OCI-LY3 (cell line): ENCODE data around the gene VWA2.

Experiments used
- H2AFZ ChIP-seq: fragments of 200-600, 300-600 bp; shearing (Covaris generic); 2 replicates; pipeline ENCODE4 v1.6.0; 2014; ENCODE audit warnings: antibody characterized with exemption, low read depth, low read length
- H3K27ac ChIP-seq: fragments of 200-600, 300-600 bp; sonication (generic); 2 replicates; pipeline ENCODE4 v1.5.1; 2014; ENCODE audit warnings: mild to moderate bottlenecking, low read length, moderate library complexity, mixed read lengths
- H3K27me3 ChIP-seq: fragments of 200-600, 300-600 bp; sonication (generic); 2 replicates; pipeline ENCODE4 v1.6.1; 2014; ENCODE audit warnings: low read depth, low read length, mixed read lengths
- H3K36me3 ChIP-seq: fragments of 200-600, 300-600 bp; sonication (generic); replicated peaks from 2 replicates; pipeline ENCODE3; 2014; ENCODE audit warnings: low read depth, low read length, mixed read lengths
- H3K4me1 ChIP-seq: fragments of 300-600, 200-600 bp; sonication (generic); 2 replicates; pipeline ENCODE4 v1.6.1; 2014; ENCODE audit warnings: low read length, mixed read lengths
- H3K4me2 ChIP-seq: fragments of 200-600, 300-600 bp; sonication (generic); 2 replicates; pipeline ENCODE4 v1.6.1; 2014; ENCODE audit warnings: low read length, mixed read lengths
- H3K4me3 ChIP-seq: fragments of 300-600, 200-600 bp; sonication (generic); 2 replicates; pipeline ENCODE4 v1.5.1; 2014; ENCODE audit warnings: antibody characterized with exemption, mild to moderate bottlenecking, low read length, moderate library complexity
- H3K79me2 ChIP-seq: fragments of 300-600, 200-600 bp; shearing (Covaris generic); 2 replicates; pipeline ENCODE4 v1.6.1; 2014; ENCODE audit warnings: mild to moderate bottlenecking, low read length, mixed read lengths
- H3K9ac ChIP-seq: fragments of 300-600, 200-600 bp; shearing (Covaris generic); 2 replicates; pipeline ENCODE4 v1.6.0; 2014; ENCODE audit warnings: mild to moderate bottlenecking, low read length, moderate library complexity
- H3K9me3 ChIP-seq: fragments of 200-600, 300-600 bp; shearing (Covaris generic); 2 replicates; pipeline ENCODE4 v1.6.1; 2014; ENCODE audit warnings: low read length, mixed read lengths; ENCODE audit not compliant: insufficient read depth
- H4K20me1 ChIP-seq: fragments of 200-600, 300-600 bp; sonication (generic); 2 replicates; pipeline ENCODE4 v1.6.1; 2016; ENCODE audit warnings: low read length, mixed read lengths; ENCODE audit not compliant: insufficient read depth
- CTCF ChIP-seq: fragments of 200-600, 300-600 bp; sonication (generic); IDR thresholded peaks from 2 replicates; pipeline ENCODE4 v1.5.1; 2014; ENCODE audit warnings: antibody characterized with exemption, low read length, low read depth
- EZH2phosphoT487 ChIP-seq: fragments of 200-600 bp; shearing (Covaris generic); IDR thresholded peaks from 2 replicates; pipeline ENCODE4 v1.6.1; 2018; ENCODE audit warnings: antibody characterized with exemption, mixed run types, low read depth

VWA2 gene

GRCh38 chr10:114309364-114309651 lies 70.3 kb downstream of the VWA2 start:
- no peaks in the 10 kb centered on the region for H4K20me1 ChIP-seq
- H2AFZ ChIP-seq = no peak overlapping the region
- no peaks in the 10 kb centered on the region for H3K9me3 ChIP-seq
- no peaks in the 10 kb centered on the region for H3K79me2 ChIP-seq
- no peak overlapping the region for H3K4me3 ChIP-seq
- no peak for TF ChIP-seq CTCF
- TF ChIP-seq EZH2phosphoT487 = no peak
- H3K4me2 ChIP-seq = no peak overlapping the region
- no peak overlapping the region for H3K27ac ChIP-seq
- H3K9ac ChIP-seq = no peak overlapping the region
- H3K36me3 ChIP-seq = no peaks in the 10 kb centered on the region
- no peaks in the 10 kb centered on the region for H3K4me1 ChIP-seq
- peaks cover 9% of the 10 kb centered on the region; the same call in 1 of the 2 replicates for H3K27me3 ChIP-seq

- Histone ChIP-seq H3K4me3 (no peak overlapping the region), H3K79me2 (no peaks in the 10 kb centered on the region), H2AFZ (no peak overlapping the region), H3K9ac (no peak overlapping the region), H3K4me1 (no peaks in the 10 kb centered on the region), H3K4me2 (no peak overlapping the region), H3K36me3 (no peaks in the 10 kb centered on the region), H4K20me1 (no peaks in the 10 kb centered on the region), H3K27me3 (peaks cover 9% of the 10 kb centered on the region; the same call in 1 of the 2 replicates), H3K27ac (no peak overlapping the region), H3K9me3 (no peaks in the 10 kb centered on the region)
- TF ChIP-seq EZH2phosphoT487 (no peak), CTCF (no peak)
Observed at GRCh38 chr10:114310346-114310745, 71.3 kb downstream of the VWA2 start.

DNA sequence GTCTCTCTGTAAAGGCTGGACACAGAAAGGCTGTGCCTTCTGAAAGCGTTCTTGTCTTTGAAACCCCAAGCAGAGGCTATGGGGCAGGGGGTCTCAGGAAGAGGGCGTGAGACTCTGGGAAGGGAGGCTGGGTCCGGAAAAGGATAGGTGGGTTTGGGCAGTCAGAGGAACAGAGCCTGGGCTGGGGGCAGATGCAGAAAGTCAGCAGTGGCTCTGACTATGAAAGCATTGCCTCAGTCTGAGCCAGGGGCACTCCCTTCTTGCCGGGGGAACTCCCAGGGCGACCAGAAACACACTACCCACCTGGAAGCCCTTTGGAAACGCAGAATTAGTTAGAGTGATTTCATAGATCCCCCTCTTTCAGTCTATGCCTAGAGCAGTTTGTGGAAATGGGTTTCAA lies 72.0 kb downstream of the VWA2 start:
- no peak overlapping the region for H3K27ac ChIP-seq
- no peaks in the 10 kb centered on the region for H3K79me2 ChIP-seq
- H3K4me3 ChIP-seq = no peak overlapping the region
- H3K4me1 ChIP-seq = no peaks in the 10 kb centered on the region
- H3K9me3 ChIP-seq = no peaks in the 10 kb centered on the region
- H4K20me1 ChIP-seq = no peaks in the 10 kb centered on the region
- H3K9ac ChIP-seq = no peak overlapping the region
- H2AFZ ChIP-seq = no peak overlapping the region
- TF ChIP-seq EZH2phosphoT487 (no peak), CTCF (no peak)
- peaks cover 9% of the 10 kb centered on the region; the same call in 1 of the 2 replicates for H3K27me3 ChIP-seq
- no peak overlapping the region for H3K4me2 ChIP-seq
- no peaks in the 10 kb centered on the region for H3K36me3 ChIP-seq

GRCh38 chr10:114311496-114312209 lies 72.6 kb downstream of the VWA2 start:
- Histone ChIP-seq H4K20me1 (no peaks in the 10 kb centered on the region), H3K27ac (no peak overlapping the region), H3K9me3 (no peaks in the 10 kb centered on the region), H3K36me3 (no peaks in the 10 kb centered on the region), H2AFZ (no peak overlapping the region), H3K9ac (no peak overlapping the region), H3K79me2 (no peaks in the 10 kb centered on the region), H3K27me3 (peaks cover 9% of the 10 kb centered on the region; the same call in 1 of the 2 replicates), H3K4me2 (no peak overlapping the region), H3K4me3 (no peak overlapping the region), H3K4me1 (no peaks in the 10 kb centered on the region)
- TF ChIP-seq CTCF (no peak), EZH2phosphoT487 (no peak)
